IMR-90 (cell line): Measurements from ENCODE around the gene ZNF134. TPM values are rescaled to one million over a fixed set of nuclear protein-coding genes. Genes with fewer than 3 reads are reported as not detected.

ENCODE experiments used
- ATAC-seq: fragments of 200-7000 bp; cut with Tn5 transposase; 2 replicates; pipeline ENCODE4 v1.9.1; 2020; ENCODE audit warnings: low read depth, mild to moderate bottlenecking, moderate library complexity
- BruUV-seq: library from RNA; stranded (reverse); fragments of 400-500 nt; replicated peaks from 2 replicates; lab custom pipeline; 2021; lab: Mats Ljungman, UMichigan
- CTCF ChIA-PET: fragments of 300-600 bp; formaldehyde crosslinking; extraction: SDS; loops from one replicate; lab custom pipeline; 2021; ENCODE audit warnings: antibody characterized with exemption; lab: Yijun Ruan, JAX
- POLR2A ChIA-PET: fragments of 300-600 bp; sonication (Branson Sonifier 250); formaldehyde crosslinking; loops from one replicate; lab custom pipeline; 2022; ENCODE audit warnings: antibody characterized with exemption; ENCODE audit not compliant: unreplicated experiment; lab: Charles Lee
- DNase-seq: peaks from one replicate; pipeline ENCODE4 v3.0.0; 2013
- H2AFZ ChIP-seq: replicated peaks from 2 replicates; pipeline ENCODE3; 2013; ENCODE audit warnings: low read length, mild to moderate bottlenecking; ENCODE audit not compliant: poor library complexity
- H2AK5ac ChIP-seq: 2 replicates; pipeline ENCODE4 v1.6.1; 2013; ENCODE audit warnings: low read depth, low read length, inconsistent platforms
- H2AK9ac ChIP-seq: replicated peaks from 2 replicates; pipeline ENCODE3; 2013; ENCODE audit warnings: mild to moderate bottlenecking, low read depth, low read length, moderate library complexity; ENCODE audit not compliant: poor library complexity
- H2BK120ac ChIP-seq: 2 replicates; pipeline ENCODE4 v1.6.1; 2013; ENCODE audit warnings: low read depth, low read length, inconsistent platforms
- H2BK15ac ChIP-seq: 3 replicates; pipeline ENCODE4 v1.6.1; 2013; ENCODE audit warnings: low read depth, low read length, inconsistent platforms
- H2BK20ac ChIP-seq: 2 replicates; pipeline ENCODE4 v1.6.1; 2013; ENCODE audit warnings: low read depth, mild to moderate bottlenecking, inconsistent platforms, low read length, moderate library complexity
- H2BK5ac ChIP-seq: 2 replicates; pipeline ENCODE4 v1.6.1; 2013; ENCODE audit warnings: mild to moderate bottlenecking, low read depth, low read length, inconsistent platforms; ENCODE audit not compliant: poor library complexity, severe bottlenecking
- H3K14ac ChIP-seq: replicated peaks from 2 replicates; pipeline ENCODE4 v1.6.1; 2013; ENCODE audit warnings: low read depth, low read length, inconsistent platforms
- H3K18ac ChIP-seq: 2 replicates; pipeline ENCODE4 v1.6.1; 2013; ENCODE audit warnings: low read depth, low read length, control low read depth
- H3K23ac ChIP-seq: 2 replicates; pipeline ENCODE4 v1.6.1; 2013; ENCODE audit warnings: low read depth, low read length, inconsistent platforms
- H3K27ac ChIP-seq: 2 replicates; pipeline ENCODE4 v1.5.1; 2013; ENCODE audit warnings: mild to moderate bottlenecking, control low read depth, low read length; ENCODE audit not compliant: insufficient read depth
- H3K27me3 ChIP-seq: 2 replicates; pipeline ENCODE4 v1.6.1; 2013; ENCODE audit warnings: low read length; ENCODE audit not compliant: control insufficient read depth, insufficient read depth
- H3K36me3 ChIP-seq: 2 replicates; pipeline ENCODE4 v1.6.1; 2013; ENCODE audit warnings: low read length, mixed read lengths; ENCODE audit not compliant: control insufficient read depth, insufficient read depth
- H3K4ac ChIP-seq: 2 replicates; pipeline ENCODE4 v1.6.1; 2013; ENCODE audit warnings: low read depth, low read length, inconsistent platforms
- H3K4me1 ChIP-seq: 2 replicates; pipeline ENCODE4 v1.6.1; 2013; ENCODE audit warnings: low read length, mixed read lengths; ENCODE audit not compliant: control insufficient read depth, insufficient read depth
- H3K4me2 ChIP-seq: 2 replicates; pipeline ENCODE4 v1.6.1; 2013; ENCODE audit warnings: low read depth, mild to moderate bottlenecking, control low read depth, low read length, moderate library complexity
- H3K4me3 ChIP-seq: 2 replicates; pipeline ENCODE4 v1.5.1; 2013; ENCODE audit warnings: low read depth, mild to moderate bottlenecking, control low read depth, low read length, moderate library complexity; ENCODE audit not compliant: insufficient read depth
- H3K56ac ChIP-seq: 2 replicates; pipeline ENCODE4 v1.6.1; 2013; ENCODE audit warnings: low read length, inconsistent platforms; ENCODE audit not compliant: insufficient read depth; ENCODE audit errors: extremely low read depth
- H3K79me1 ChIP-seq, 2 experiments: 2 replicates each; pipeline ENCODE4 v1.6.1; 2013; ENCODE audit warnings: low read length in 2 of 2, inconsistent platforms in 1 of 2, low read depth in 1 of 2
- H3K9ac ChIP-seq: 2 replicates; pipeline ENCODE4 v1.6.1; 2013; ENCODE audit warnings: low read depth, low read length, control low read depth
- H3K9me1 ChIP-seq: 2 replicates; pipeline ENCODE4 v1.6.1; 2013; ENCODE audit warnings: low read length, inconsistent platforms; ENCODE audit not compliant: insufficient read depth
- H3K9me3 ChIP-seq: 2 replicates; pipeline ENCODE4 v1.6.1; 2013; ENCODE audit warnings: low read length; ENCODE audit not compliant: control insufficient read depth, insufficient read depth
- H4K20me1 ChIP-seq: 2 replicates; pipeline ENCODE4 v1.6.1; 2013; ENCODE audit warnings: low read length, inconsistent platforms; ENCODE audit not compliant: insufficient read depth
- H4K5ac ChIP-seq: 2 replicates; pipeline ENCODE4 v1.6.1; 2013; ENCODE audit warnings: mild to moderate bottlenecking, low read depth, low read length, control low read depth
- H4K8ac ChIP-seq, 2 experiments: 2 replicates each; pipeline ENCODE4 v1.6.1; 2013; ENCODE audit warnings: low read depth in 2 of 2, low read length in 2 of 2, control low read depth in 1 of 2, inconsistent platforms in 1 of 2
- H4K91ac ChIP-seq: 2 replicates; pipeline ENCODE4 v1.6.1; 2013; ENCODE audit warnings: low read depth, low read length, inconsistent platforms; ENCODE audit not compliant: insufficient read depth
- FOS ChIP-seq: fragments of 150-350 bp; IDR thresholded peaks from 2 replicates; pipeline ENCODE4 v1.6.1; 2016; ENCODE audit warnings: low read depth, low read length
- MAFK ChIP-seq: IDR thresholded peaks from 2 replicates; pipeline ENCODE4 v1.6.1; 2012; ENCODE audit warnings: low read depth, low read length, improper control_type of control experiment
- MAZ ChIP-seq: IDR thresholded peaks from 2 replicates; pipeline ENCODE4 v1.6.1; 2012; ENCODE audit warnings: low read depth, mild to moderate bottlenecking, low read length, improper control_type of control experiment, moderate library complexity, borderline replicate concordance
- MXI1 ChIP-seq: IDR thresholded peaks from 2 replicates; pipeline ENCODE4 v1.6.1; 2012; ENCODE audit warnings: low read depth, mild to moderate bottlenecking, low read length, moderate library complexity, borderline replicate concordance
- POLR2A ChIP-seq: IDR thresholded peaks from 2 replicates; pipeline ENCODE4 v1.6.1; 2012; ENCODE audit warnings: mild to moderate bottlenecking, low read depth, low read length
- RAD21 ChIP-seq: IDR thresholded peaks from 2 replicates; pipeline ENCODE4 v1.6.1; 2012; ENCODE audit warnings: low read length, improper control_type of control experiment
- USF2 ChIP-seq: fragments of 150-350 bp; IDR thresholded peaks from 2 replicates; pipeline ENCODE4 v1.6.1; 2017; ENCODE audit warnings: mild to moderate bottlenecking, antibody characterized with exemption, low read length, low read depth
- WGBS, 2 experiments: methylation state at CpG; one replicate each; pipeline versions ENCODE4 v1.1.5 to v1.1.7; 2013; ENCODE audit warnings: missing lambda C conversion rate in 2 of 2; ENCODE audit not compliant: insufficient read length in 1 of 2; ENCODE audit errors: extremely low coverage in 2 of 2; 5-methylcytosine and 5-hydroxymethylcytosine counted together
- dilution Hi-C: fragments of 300-500 bp; cut with HindIII; formaldehyde crosslinking; loops from one replicate; pipeline ENCODE4 v1.14.3; 2018; ENCODE audit warnings: low sequenced_read_pairs; ENCODE audit not compliant: unreplicated experiment
- in situ Hi-C: fragments of 300-500 bp; cut with MboI; formaldehyde crosslinking; loops from 3 replicates; pipeline ENCODE4 v1.14.3; 2019; ENCODE audit warnings: low sequenced_read_pairs, inconsistent platforms, mixed read lengths
- intact Hi-C: fragments of 100-400 bp; cut with micrococcal nuclease; formaldehyde crosslinking; loops from 2 replicates; pipeline ENCODE4 v1.10.0; 2022
- polyA plus RNA-seq, 3 experiments: library from polyadenylated mRNA; depleted of rRNA; stranded (reverse); fragments of >200 nt; gene quantifications; 2 replicates each; pipeline ENCODE4 v1.2.3, GENCODE V29; 2012; ENCODE audit warnings: low replicate concordance in 1 of 3
- total RNA-seq: library from RNA; depleted of rRNA; stranded (reverse); fragments of >200 nt; gene quantifications from 2 replicates; pipeline ENCODE4 v1.2.3, GENCODE V29; 2012
- TF ChIP-seq, protein P1 (sequence below): fragments of 150-350 bp; IDR thresholded peaks from 2 replicates; pipeline ENCODE4 v1.6.1; 2016; ENCODE audit warnings: low read depth, mild to moderate bottlenecking, low read length, moderate library complexity, borderline replicate concordance
- TF ChIP-seq, protein P2 (sequence below): conservative IDR thresholded peaks from 2 replicates; pipeline ENCODE4 v1.5.1; 2012; ENCODE audit warnings: mild to moderate bottlenecking, low read depth, low read length, improper control_type of control experiment

ZNF134 gene
- total and polyA plus RNA-seq, 2 of the 4 experiments (the other 2 are of a cell fraction), result 6.2 to 31.0 TPM

DNA sequence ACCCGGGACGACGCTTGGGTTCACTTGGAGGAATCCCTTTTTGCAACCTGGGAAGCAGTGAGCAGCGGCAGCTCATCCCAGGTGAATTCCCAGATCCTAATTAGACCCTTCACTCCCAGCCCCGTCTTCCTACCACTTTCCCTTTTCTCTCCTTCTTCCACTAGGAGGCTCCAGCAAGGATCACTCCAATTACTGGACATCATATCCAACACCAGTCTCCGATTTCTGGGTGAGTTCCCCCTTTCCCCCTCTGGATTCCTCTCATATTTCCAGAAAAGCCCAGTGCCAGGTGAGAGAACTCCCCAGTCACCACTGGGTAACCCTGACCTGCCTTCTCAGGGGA lies 37.6 kb downstream of the ZNF134 start:
- CTCF ChIA-PET, result no interaction called here
- H3K14ac ChIP-seq, result no peak overlapping the region

More for the DNA sequence above, 37.6 kb downstream of the ZNF134 start:
- BruUV-seq, result no TSS peak
- Histone ChIP-seq H4K20me1 (no peaks in the 10 kb centered on the region), H2BK5ac (no peak overlapping the region), H2AFZ (no peak overlapping the region), H3K4me1 (no peaks in the 10 kb centered on the region), H3K27ac (no peak overlapping the region), H2BK20ac (no peak overlapping the region), H3K56ac (no peak overlapping the region), H3K4me2 (no peak overlapping the region), H3K79me1 (no peaks in the 10 kb centered on the region), H3K27me3 (no peaks in the 10 kb centered on the region), H3K9me3 (peaks cover 9% of the 10 kb centered on the region), H4K8ac (no peak overlapping the region), H3K23ac (no peak overlapping the region), H3K9me1 (no peaks in the 10 kb centered on the region), H2BK120ac (no peak overlapping the region), H4K91ac (no peak overlapping the region), H3K4ac (no peak overlapping the region), H2AK9ac (no peak overlapping the region), H3K36me3 (no peaks in the 10 kb centered on the region), H2AK5ac (no peak overlapping the region), H3K9ac (no peak overlapping the region), H3K18ac (no peak overlapping the region), H4K5ac (no peak overlapping the region), H2BK15ac (no peak overlapping the region), H3K4me3 (no peak overlapping the region)
- WGBS, 2 experiments, result 33% methylated on average over 1 of the region's 6 CpGs; no CpG with 5 or more reads in 1 of the 2 experiments
- intact Hi-C loops, result no loop called here
- POLR2A ChIA-PET, result no interaction called here
- TF ChIP-seq, protein P1, sequence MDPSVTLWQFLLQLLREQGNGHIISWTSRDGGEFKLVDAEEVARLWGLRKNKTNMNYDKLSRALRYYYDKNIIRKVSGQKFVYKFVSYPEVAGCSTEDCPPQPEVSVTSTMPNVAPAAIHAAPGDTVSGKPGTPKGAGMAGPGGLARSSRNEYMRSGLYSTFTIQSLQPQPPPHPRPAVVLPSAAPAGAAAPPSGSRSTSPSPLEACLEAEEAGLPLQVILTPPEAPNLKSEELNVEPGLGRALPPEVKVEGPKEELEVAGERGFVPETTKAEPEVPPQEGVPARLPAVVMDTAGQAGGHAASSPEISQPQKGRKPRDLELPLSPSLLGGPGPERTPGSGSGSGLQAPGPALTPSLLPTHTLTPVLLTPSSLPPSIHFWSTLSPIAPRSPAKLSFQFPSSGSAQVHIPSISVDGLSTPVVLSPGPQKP, result no peak
- TF ChIP-seq USF2, result no peak
- TF ChIP-seq, protein P2, sequence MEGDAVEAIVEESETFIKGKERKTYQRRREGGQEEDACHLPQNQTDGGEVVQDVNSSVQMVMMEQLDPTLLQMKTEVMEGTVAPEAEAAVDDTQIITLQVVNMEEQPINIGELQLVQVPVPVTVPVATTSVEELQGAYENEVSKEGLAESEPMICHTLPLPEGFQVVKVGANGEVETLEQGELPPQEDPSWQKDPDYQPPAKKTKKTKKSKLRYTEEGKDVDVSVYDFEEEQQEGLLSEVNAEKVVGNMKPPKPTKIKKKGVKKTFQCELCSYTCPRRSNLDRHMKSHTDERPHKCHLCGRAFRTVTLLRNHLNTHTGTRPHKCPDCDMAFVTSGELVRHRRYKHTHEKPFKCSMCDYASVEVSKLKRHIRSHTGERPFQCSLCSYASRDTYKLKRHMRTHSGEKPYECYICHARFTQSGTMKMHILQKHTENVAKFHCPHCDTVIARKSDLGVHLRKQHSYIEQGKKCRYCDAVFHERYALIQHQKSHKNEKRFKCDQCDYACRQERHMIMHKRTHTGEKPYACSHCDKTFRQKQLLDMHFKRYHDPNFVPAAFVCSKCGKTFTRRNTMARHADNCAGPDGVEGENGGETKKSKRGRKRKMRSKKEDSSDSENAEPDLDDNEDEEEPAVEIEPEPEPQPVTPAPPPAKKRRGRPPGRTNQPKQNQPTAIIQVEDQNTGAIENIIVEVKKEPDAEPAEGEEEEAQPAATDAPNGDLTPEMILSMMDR, result no peak
- TF ChIP-seq FOS, result no peak
- TF ChIP-seq RAD21, result no peak
- no peak for TF ChIP-seq MXI1
- no peak for TF ChIP-seq MAZ
- no peak for TF ChIP-seq POLR2A
- TF ChIP-seq MAFK, result no peak
- ATAC-seq, result no peak
- no peak for DNase-seq
- dilution Hi-C loops, result no loop called here
- in situ Hi-C loops, result no loop called here
